OCI-LY1 (cell line): ENCODE results near the gene ST6GAL2.

ENCODE experiments used
- H2AFZ ChIP-seq: fragments of 200-600 bp; sonication (generic), shearing (Covaris generic); 2 replicates; pipeline ENCODE4 v1.6.0; 2014; ENCODE audit warnings: antibody characterized with exemption, mild to moderate bottlenecking, low read length
- H3F3A ChIP-seq: fragments of 200-600 bp; sonication (generic), shearing (Covaris generic); 2 replicates; pipeline ENCODE4 v1.6.0; 2014; ENCODE audit warnings: mild to moderate bottlenecking, antibody characterized with exemption, low read length, moderate library complexity; ENCODE audit not compliant: insufficient read depth
- H3K27ac ChIP-seq: fragments of 200-600 bp; sonication (generic); 2 replicates; pipeline ENCODE4 v1.5.1; 2014; ENCODE audit warnings: low read length, mixed run types, mild to moderate bottlenecking, low read depth; ENCODE audit not compliant: poor library complexity, severe bottlenecking
- H3K27me3 ChIP-seq: fragments of 200-600 bp; sonication (generic); 2 replicates; pipeline ENCODE4 v1.6.0; 2014; ENCODE audit warnings: antibody characterized with exemption, mild to moderate bottlenecking, low read length, moderate library complexity; ENCODE audit not compliant: insufficient read depth
- H3K36me3 ChIP-seq: fragments of 200-600 bp; sonication (generic); 2 replicates; pipeline ENCODE4 v1.6.1; 2014; ENCODE audit warnings: mild to moderate bottlenecking, antibody characterized with exemption, low read length, moderate library complexity, mixed read lengths; ENCODE audit not compliant: insufficient read depth
- H3K4me1 ChIP-seq: fragments of 200-600 bp; sonication (generic); 2 replicates; pipeline ENCODE4 v1.5.1; 2014; ENCODE audit warnings: mild to moderate bottlenecking, low read length, moderate library complexity; ENCODE audit not compliant: insufficient read depth, severe bottlenecking
- H3K4me2 ChIP-seq: fragments of 200-600 bp; sonication (generic), shearing (Covaris generic); 2 replicates; pipeline ENCODE4 v1.6.1; 2014; ENCODE audit warnings: low read length
- H3K4me3 ChIP-seq: fragments of 200-600 bp; sonication (generic); 2 replicates; pipeline ENCODE4 v1.5.1; 2014; ENCODE audit warnings: low read length, low read depth, mild to moderate bottlenecking, mixed read lengths; ENCODE audit not compliant: poor library complexity, severe bottlenecking
- H3K79me2 ChIP-seq: fragments of 200-600 bp; shearing (Covaris generic); 2 replicates; pipeline ENCODE4 v1.6.1; 2016; ENCODE audit warnings: mixed run types, low read length, mixed read lengths; ENCODE audit not compliant: insufficient read depth
- H3K9ac ChIP-seq: fragments of 200-600 bp; sonication (generic), shearing (Covaris generic); 2 replicates; pipeline ENCODE4 v1.6.1; 2014; ENCODE audit warnings: mild to moderate bottlenecking, low read length, mixed read lengths
- H3K9me2 ChIP-seq: fragments of 200-600 bp; sonication (generic), shearing (Covaris generic); 2 replicates; pipeline ENCODE4 v1.6.1; 2014; ENCODE audit warnings: low read depth, mild to moderate bottlenecking, low read length, mixed read lengths
- H3K9me3 ChIP-seq: fragments of 200-600 bp; shearing (Covaris generic); 2 replicates; pipeline ENCODE4 v1.6.1; 2014; ENCODE audit warnings: low read length, mixed read lengths
- H4K20me1 ChIP-seq: fragments of 200-600 bp; sonication (generic), shearing (Covaris generic); 2 replicates; pipeline ENCODE4 v1.6.0; 2016; ENCODE audit warnings: mild to moderate bottlenecking, low read length; ENCODE audit not compliant: insufficient read depth
- CTCF ChIP-seq: fragments of 200-600 bp; sonication (generic), shearing (Covaris generic); IDR thresholded peaks from 2 replicates; pipeline ENCODE4 v1.5.1; 2017; ENCODE audit warnings: mild to moderate bottlenecking, antibody characterized with exemption, low read length, moderate library complexity, mixed read lengths
- EZH2 ChIP-seq: fragments of 200-600 bp; sonication (generic), shearing (Covaris generic); IDR thresholded peaks from 2 replicates; pipeline ENCODE4 v1.8.0; 2017; ENCODE audit warnings: borderline replicate concordance, mixed run types, mild to moderate bottlenecking, antibody characterized with exemption, low read length, moderate library complexity, mixed read lengths

ST6GAL2 gene

GRCh38 chr2:106825161-106825560 is 60.8 kb downstream of the ST6GAL2 start:
- H3K36me3 ChIP-seq = no peaks in the 10 kb centered on the region
- no peaks in the 10 kb centered on the region for H3F3A ChIP-seq
- no peaks in the 10 kb centered on the region for H3K9me2 ChIP-seq
- H3K9me3 ChIP-seq = no peaks in the 10 kb centered on the region
- no peak overlapping the region for H3K9ac ChIP-seq
- H3K4me3 ChIP-seq = no peak overlapping the region
- no peak overlapping the region for H3K4me2 ChIP-seq
- H4K20me1 ChIP-seq = no peaks in the 10 kb centered on the region
- H3K4me1 ChIP-seq = no peaks in the 10 kb centered on the region
- no peak overlapping the region for H3K27ac ChIP-seq
- TF ChIP-seq CTCF = no peak
- no peak for TF ChIP-seq EZH2
- no peaks in the 10 kb centered on the region for H3K79me2 ChIP-seq
- H3K27me3 ChIP-seq = no peaks in the 10 kb centered on the region
- no peak overlapping the region for H2AFZ ChIP-seq

DNA sequence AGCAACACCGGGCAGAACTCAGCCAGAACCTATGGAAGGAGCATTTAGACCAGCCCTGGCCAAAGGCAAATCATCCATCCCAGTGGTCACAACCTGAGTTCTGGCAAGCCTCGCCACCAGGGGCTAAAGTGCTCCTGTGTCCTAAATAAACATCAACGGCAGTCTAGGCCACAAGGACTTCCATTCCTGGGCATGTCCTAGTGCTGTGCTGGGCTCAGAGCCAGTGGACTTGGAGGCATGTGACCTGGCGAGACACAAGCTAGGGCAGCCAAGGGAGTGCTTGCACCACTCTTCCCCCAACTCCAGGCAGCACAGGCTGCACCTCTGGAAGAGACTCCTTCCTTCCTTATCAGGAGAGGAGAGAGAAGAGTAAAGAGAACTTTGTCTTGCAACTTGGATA is 69.0 kb downstream of the ST6GAL2 start:
- Histone ChIP-seq H3K36me3 (no peaks in the 10 kb centered on the region), H2AFZ (no peak overlapping the region), H3K9ac (no peak overlapping the region), H3K27me3 (no peaks in the 10 kb centered on the region), H3K4me3 (no peak overlapping the region), H3F3A (no peaks in the 10 kb centered on the region), H3K9me3 (no peaks in the 10 kb centered on the region), H3K79me2 (no peaks in the 10 kb centered on the region), H3K4me2 (no peak overlapping the region), H3K4me1 (no peaks in the 10 kb centered on the region), H4K20me1 (no peaks in the 10 kb centered on the region), H3K9me2 (no peaks in the 10 kb centered on the region), H3K27ac (no peak overlapping the region)
- TF ChIP-seq CTCF (no peak), EZH2 (no peak)

DNA sequence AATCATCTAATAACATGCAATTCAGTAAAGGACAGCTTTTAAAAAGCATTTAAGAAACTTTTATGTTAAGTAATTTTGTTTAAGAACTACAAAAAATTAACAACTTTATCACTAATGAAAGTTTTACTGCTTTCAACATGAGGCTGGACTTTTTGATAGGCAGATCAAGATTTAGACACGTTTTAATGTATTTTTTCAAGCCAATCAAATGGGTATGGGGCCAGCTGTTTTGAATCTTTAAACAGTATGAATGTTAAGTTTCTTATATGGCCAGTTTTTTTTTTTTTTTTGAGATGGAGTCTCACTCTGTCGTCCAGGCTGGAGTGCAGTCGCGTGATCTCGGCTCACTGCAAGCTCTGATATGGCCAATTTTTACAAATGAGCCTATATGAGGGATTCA is 73.1 kb downstream of the ST6GAL2 start:
- H2AFZ ChIP-seq = no peak overlapping the region
- H3K27me3 ChIP-seq = no peaks in the 10 kb centered on the region
- no peak for TF ChIP-seq CTCF
- no peak for TF ChIP-seq EZH2
- H3K79me2 ChIP-seq = no peaks in the 10 kb centered on the region
- H3F3A ChIP-seq = no peaks in the 10 kb centered on the region
- no peaks in the 10 kb centered on the region for H3K4me1 ChIP-seq
- no peaks in the 10 kb centered on the region for H4K20me1 ChIP-seq
- no peak overlapping the region for H3K27ac ChIP-seq
- H3K9me3 ChIP-seq = no peaks in the 10 kb centered on the region
- no peak overlapping the region for H3K4me2 ChIP-seq
- H3K9ac ChIP-seq = no peak overlapping the region
- H3K9me2 ChIP-seq = no peaks in the 10 kb centered on the region
- H3K4me3 ChIP-seq = no peak overlapping the region
- H3K36me3 ChIP-seq = no peaks in the 10 kb centered on the region
